GM12878 (cell line): ENCODE results near the gene HAAO.

Experiments used
- ETV6 ChIP-seq, 2 experiments: fragments of 450-650 bp in 1 of 2; IDR thresholded peaks in 1 of 2; conservative IDR thresholded peaks in 1 of 2; 2 replicates each; pipeline ENCODE4 v1.6.1; 2014; ENCODE audit warnings: antibody characterized with exemption in 1 of 2, borderline replicate concordance in 1 of 2, low read depth in 1 of 2, mild to moderate bottlenecking in 1 of 2, moderate library complexity in 1 of 2
- FOXK2 ChIP-seq: fragments of 450-650 bp; IDR thresholded peaks from 2 replicates; pipeline ENCODE4 v1.6.1; 2017; ENCODE audit warnings: mild to moderate bottlenecking, moderate library complexity
- TF ChIP-seq, protein P1 (sequence below), 3 experiments: IDR thresholded peaks in 2 of 3; conservative IDR thresholded peaks in 1 of 3; 2 replicates each; pipeline ENCODE4 v1.5.1; 2011; ENCODE audit warnings: low read depth in 3 of 3, low read length in 3 of 3, mild to moderate bottlenecking in 3 of 3, control low read depth in 2 of 3, moderate library complexity in 2 of 3, inconsistent platforms in 1 of 3, mixed read lengths in 1 of 3; ENCODE audit not compliant: control insufficient read depth in 2 of 3, insufficient read depth in 1 of 3; ENCODE audit errors: extremely low read depth in 1 of 3
- TF ChIP-seq, protein P2 (sequence below): IDR thresholded peaks from 2 replicates; pipeline ENCODE4 v1.6.1; 2011; ENCODE audit warnings: low read depth, low read length, improper control_type of control experiment, borderline replicate concordance
- TF ChIP-seq, protein P3 (sequence below): fragments of 450-650 bp; IDR thresholded peaks from 2 replicates; pipeline ENCODE4 v1.6.1; 2017; ENCODE audit warnings: antibody characterized with exemption, mild to moderate bottlenecking, moderate library complexity

DNA sequence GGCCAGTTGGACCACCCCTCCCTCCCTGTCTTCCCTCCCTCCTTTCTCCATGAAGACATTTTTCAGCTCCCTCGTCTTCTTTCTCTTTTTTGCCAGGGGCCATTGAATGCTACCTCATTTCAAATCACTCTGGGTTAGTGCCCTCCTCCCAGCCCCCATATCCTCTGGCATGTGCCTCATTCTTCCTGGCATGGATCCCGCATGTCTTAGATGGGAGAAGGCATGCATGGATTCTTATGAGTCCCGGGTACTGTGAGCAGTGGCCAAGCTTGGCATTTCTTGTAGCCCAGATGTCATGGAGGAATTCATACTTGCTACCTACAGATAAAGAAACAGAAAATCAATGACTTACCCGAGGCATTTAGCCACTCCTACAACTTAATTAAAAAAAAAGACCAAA, 9.0 kb upstream of the HAAO start:
- TF ChIP-seq, protein P1, sequence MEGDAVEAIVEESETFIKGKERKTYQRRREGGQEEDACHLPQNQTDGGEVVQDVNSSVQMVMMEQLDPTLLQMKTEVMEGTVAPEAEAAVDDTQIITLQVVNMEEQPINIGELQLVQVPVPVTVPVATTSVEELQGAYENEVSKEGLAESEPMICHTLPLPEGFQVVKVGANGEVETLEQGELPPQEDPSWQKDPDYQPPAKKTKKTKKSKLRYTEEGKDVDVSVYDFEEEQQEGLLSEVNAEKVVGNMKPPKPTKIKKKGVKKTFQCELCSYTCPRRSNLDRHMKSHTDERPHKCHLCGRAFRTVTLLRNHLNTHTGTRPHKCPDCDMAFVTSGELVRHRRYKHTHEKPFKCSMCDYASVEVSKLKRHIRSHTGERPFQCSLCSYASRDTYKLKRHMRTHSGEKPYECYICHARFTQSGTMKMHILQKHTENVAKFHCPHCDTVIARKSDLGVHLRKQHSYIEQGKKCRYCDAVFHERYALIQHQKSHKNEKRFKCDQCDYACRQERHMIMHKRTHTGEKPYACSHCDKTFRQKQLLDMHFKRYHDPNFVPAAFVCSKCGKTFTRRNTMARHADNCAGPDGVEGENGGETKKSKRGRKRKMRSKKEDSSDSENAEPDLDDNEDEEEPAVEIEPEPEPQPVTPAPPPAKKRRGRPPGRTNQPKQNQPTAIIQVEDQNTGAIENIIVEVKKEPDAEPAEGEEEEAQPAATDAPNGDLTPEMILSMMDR (IDR thresholded peaks at IDR 0.05 in 2 of 3, conservative IDR thresholded peaks at IDR 0.05 in 1 of 3; ENCODE audit: control insufficient read depth in 2 of 3, extremely low read depth in 1 of 3, insufficient read depth in 1 of 3, low read depth in 3 of 3, low read length in 3 of 3) = no peak
- TF ChIP-seq, protein P2, sequence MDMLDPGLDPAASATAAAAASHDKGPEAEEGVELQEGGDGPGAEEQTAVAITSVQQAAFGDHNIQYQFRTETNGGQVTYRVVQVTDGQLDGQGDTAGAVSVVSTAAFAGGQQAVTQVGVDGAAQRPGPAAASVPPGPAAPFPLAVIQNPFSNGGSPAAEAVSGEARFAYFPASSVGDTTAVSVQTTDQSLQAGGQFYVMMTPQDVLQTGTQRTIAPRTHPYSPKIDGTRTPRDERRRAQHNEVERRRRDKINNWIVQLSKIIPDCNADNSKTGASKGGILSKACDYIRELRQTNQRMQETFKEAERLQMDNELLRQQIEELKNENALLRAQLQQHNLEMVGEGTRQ = no peak
- TF ChIP-seq FOXK2 (no peak), ETV6 (conservative IDR thresholded peaks at IDR 0.05 in 1 of 2, IDR thresholded peaks at IDR 0.05 in 1 of 2; ENCODE audit: borderline replicate concordance in 1 of 2, low read depth in 1 of 2) (no peak)
- TF ChIP-seq, protein P3, sequence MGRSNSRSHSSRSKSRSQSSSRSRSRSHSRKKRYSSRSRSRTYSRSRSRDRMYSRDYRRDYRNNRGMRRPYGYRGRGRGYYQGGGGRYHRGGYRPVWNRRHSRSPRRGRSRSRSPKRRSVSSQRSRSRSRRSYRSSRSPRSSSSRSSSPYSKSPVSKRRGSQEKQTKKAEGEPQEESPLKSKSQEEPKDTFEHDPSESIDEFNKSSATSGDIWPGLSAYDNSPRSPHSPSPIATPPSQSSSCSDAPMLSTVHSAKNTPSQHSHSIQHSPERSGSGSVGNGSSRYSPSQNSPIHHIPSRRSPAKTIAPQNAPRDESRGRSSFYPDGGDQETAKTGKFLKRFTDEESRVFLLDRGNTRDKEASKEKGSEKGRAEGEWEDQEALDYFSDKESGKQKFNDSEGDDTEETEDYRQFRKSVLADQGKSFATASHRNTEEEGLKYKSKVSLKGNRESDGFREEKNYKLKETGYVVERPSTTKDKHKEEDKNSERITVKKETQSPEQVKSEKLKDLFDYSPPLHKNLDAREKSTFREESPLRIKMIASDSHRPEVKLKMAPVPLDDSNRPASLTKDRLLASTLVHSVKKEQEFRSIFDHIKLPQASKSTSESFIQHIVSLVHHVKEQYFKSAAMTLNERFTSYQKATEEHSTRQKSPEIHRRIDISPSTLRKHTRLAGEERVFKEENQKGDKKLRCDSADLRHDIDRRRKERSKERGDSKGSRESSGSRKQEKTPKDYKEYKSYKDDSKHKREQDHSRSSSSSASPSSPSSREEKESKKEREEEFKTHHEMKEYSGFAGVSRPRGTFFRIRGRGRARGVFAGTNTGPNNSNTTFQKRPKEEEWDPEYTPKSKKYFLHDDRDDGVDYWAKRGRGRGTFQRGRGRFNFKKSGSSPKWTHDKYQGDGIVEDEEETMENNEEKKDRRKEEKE = no peak
